GM18951 (cell line): ENCODE results near the gene KREMEN1.

Experiments
- POLR2A ChIP-seq: IDR thresholded peaks from 4 replicates; pipeline ENCODE4 v1.6.1; 2011; ENCODE audit warnings: mild to moderate bottlenecking; ENCODE audit not compliant: insufficient read length, insufficient read depth; ENCODE audit errors: extremely low read depth
- in situ Hi-C: fragments of 300-500 bp; cut with MboI; formaldehyde crosslinking; loops from one replicate; pipeline ENCODE4 v1.12.0; 2022; ENCODE audit warnings: low sequenced_read_pairs, mixed read lengths, inconsistent platforms; ENCODE audit not compliant: unreplicated experiment

Gene KREMEN1

DNA sequence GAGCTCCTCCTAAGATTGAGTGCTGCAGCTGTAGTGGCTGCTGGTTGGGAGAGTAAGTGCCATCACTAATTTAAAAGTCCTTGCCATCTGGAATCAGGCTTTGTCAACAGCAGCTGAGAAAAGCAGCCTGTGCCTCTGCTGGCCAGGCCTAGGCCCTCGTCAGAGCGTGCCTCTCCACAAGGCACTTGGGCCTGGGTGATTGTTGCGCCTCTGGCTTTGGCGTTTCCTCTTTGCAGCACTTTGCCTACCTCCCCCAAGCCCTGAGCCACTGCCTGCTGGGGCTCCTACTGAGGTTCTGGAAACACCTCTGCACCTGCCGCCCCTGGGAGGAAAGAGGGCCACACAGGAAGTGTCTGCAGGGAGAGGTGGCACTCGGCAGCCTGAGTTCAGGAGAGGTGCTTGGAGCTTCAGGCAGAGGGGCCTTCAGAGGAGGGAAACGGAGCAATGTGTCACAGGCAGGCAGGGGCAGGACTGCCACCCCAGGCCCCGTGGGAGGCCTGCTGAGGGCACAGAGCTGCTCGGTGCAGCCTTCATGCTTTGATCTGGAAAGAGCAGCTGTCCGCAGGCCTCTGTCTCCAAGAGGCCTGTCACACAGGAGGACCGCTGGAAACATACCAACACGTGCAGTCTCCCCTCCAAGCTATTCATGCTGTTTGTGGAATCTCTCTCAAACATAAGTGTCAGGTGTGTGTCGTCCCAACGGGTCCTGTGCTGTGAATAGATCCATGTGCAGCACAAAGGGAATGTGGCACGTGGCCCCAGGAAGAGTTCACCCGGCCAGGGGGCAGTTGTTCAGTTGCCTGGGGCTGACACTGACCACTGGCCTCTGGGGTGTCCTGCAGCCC lies 71.3 kb downstream of the KREMEN1 start:
- TF ChIP-seq POLR2A = no peak
- in situ Hi-C loops = no loop called here

DNA sequence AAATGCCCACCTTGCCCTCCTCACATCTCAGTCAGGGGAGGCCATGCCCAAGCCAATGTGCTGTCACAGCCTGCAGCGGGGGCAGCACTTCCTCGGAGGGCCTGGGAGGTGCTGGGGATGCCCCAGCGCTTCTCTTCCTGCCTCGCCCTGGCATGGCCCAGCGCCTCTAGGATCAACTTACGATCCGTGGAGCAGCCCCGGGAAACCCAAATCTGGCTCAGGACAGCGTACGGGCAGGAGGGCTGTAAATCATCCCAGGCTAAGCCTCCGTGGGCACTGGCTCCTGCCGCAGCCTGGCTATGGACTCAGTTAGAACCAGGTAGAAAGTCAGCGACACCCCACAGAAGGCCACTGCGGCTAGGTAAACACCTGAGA lies 71.9 kb downstream of the KREMEN1 start:
- TF ChIP-seq POLR2A = no peak
- in situ Hi-C loops = no loop called here

DNA sequence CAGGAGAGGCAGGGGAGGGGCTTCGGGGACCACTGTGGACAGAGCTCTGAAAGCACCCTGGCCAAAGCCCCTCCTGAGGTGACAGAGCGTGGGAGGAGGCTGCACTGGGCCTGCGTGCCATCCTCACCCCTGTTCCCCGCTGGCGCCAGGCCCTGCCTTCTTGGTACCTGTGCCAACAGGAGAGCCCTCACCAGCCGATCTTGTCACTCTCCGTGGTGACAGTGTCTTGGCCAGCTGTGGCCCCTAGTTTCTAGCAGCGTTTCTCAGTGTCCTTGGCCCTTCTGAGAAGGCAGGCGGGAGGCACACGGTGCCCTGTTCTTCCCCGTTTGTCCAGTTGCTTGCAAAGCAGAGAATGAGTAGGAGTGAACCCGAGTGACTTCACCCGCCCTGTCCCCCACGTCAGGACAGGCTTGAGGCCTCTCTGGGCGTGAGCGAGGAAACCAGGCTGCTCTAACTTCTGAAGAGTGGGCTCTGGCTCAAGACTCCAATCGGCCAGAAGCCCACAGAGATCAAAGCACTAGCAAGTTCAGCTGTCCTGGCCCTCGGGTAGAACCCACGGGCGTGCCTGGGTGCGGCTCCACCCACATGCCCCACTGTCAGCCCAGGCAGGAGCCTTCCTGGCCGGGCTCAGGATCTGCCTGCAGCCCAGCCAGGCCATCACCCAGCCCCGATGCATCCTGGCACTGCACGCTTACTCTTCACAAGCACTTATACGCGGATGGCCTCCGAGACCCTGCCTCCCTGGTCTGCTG lies 72.7 kb downstream of the KREMEN1 start:
- TF ChIP-seq POLR2A = no peak
- in situ Hi-C loops = no loop called here

DNA sequence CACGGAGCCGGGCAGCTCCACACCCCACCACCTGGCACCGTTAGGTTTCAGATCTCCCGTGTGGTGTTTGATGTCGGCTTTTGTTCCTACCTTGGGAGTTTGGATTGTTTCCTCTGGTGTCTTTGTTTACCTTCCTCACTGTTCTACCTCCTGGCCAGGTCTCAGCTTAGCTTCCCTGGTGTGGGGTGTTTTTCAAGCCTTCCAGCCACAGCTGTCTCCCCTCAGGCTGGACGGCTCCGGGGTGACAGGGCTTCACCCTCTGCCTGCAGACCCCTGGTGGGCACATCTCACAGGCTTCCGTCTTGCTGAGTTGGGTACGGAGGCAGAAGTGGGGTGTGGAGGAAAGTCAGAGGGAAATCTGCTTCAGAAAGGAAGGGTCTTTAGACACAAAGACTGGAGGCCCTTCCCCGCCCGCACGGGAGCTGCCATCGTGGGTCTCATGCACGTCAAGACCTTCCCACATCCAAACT lies 73.3 kb downstream of the KREMEN1 start:
- in situ Hi-C loops = no loop called here
- no peak for TF ChIP-seq POLR2A

DNA sequence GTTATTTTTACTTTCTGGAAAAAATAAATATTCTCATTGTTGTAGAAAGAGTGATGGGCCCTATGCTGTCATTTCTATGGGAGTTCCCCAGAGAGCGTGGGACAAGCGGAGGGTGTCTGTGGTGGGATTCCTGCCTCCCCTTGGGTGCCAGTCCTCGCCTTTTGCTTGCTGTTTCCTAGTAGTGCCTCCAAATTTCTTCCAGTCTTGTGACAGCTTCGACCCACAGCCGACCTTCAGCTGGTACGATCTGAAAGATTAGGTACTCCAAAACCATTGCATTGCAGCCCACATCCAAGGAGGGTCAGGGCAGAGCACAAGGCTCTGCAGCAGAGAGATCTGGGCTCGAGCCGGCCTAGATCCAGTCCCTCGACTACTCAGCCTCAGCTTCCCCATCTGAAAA lies 73.9 kb downstream of the KREMEN1 start:
- TF ChIP-seq POLR2A = no peak
- in situ Hi-C loops = no loop called here

DNA sequence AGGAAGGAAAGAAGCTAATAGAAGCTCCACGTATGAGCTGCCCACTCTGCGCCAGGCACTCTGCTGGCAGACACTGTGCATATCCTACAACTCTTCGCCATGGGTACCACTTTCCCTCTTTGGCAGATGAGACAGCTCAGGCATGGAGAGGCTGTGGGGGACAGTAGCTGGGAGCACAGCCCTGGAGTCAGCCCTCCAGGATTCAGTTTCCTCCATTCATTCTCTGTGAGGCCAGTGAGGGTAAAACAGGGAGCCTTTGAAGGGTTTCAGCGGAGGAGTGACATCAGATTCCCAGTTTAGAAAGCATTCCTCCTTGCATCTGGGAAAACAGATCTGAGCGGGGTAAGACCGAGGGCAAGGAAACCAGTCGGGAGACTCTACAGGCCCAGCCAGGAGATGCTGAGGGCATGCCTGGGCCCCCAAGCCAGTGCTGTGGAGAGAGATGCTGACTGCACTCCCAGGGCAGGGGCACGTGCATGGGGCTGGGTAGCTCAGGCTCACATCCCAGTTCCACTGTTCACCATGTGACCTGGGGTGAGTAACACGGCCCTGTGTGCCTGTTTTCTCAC lies 74.6 kb downstream of the KREMEN1 start:
- TF ChIP-seq POLR2A = no peak
- in situ Hi-C loops = no loop called here

DNA sequence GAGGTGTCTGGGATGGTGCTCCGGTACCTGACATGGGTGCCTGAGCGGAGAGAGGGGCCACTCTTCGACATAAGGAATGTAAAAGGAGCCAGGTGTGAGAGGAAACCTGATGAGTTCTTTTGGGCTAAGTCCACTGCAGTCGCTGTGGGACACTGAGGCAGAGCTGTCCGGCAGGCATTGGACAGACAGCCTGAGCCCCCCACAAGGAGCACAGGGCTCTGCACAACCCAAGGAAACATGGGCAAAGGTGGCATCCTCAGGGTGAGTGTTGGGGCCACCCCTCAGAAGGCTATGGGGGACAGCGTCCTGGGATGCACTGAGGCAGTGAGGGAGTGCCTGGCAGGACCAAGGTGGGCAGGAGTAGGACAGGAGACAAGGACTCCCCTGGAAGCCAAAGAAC lies 75.2 kb downstream of the KREMEN1 start:
- TF ChIP-seq POLR2A = no peak
- in situ Hi-C loops = no loop called here

DNA sequence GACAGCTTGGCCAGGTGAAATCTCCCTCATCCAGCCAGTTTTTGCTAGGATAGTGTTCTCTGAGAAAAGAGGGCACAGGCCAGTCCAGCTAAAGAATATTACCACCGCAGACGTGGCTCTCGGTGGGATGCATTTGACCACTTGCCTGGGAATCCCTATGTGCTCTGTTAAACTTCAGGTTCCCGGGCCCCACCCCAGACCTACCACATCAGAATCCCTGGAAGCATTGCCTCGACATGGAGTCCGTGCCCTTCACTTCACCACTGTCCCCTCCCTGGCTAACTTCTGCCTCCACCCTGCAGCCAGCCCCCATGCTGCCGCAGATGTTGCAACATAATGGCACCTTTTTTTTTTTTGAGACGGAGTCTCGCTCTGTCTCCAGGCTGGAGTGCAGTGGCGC lies 76.0 kb downstream of the KREMEN1 start:
- TF ChIP-seq POLR2A = no peak
- in situ Hi-C loops = no loop called here

DNA sequence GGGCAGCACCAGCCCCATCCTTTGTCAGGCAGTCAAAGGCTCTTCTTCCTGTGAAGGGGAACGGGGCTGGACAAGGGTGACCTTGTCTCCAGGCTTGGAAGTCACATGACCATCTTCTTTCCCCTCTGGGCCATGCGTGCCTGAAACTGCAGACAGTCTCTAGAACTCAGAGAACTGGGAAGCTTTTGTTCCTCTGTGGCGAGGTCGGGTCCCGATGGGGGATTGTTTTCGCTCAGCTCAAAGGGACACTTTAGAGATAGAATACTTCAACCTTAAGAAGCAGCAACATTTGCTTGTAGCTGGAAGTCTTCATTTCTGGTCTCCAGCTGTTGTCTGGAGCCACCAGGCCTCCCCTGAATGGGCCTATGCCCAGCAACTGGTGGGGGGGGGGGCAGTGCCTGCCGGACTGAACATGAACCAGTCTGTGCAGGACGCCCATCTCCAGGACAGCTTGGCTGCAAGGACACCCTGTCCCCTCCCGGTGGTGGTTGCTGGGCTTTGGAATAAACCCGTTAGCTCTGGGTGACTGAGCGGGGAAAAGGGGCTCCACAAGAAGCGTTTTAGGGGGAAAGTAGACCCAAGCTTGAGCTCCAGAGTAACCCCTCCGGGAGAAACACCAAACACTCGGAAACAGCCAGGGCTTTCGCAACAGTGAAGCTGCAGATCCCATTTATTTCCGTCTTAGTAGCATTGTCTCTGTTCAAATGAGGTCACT lies 77.2 kb downstream of the KREMEN1 start:
- TF ChIP-seq POLR2A = no peak
- in situ Hi-C loops = no loop called here

DNA sequence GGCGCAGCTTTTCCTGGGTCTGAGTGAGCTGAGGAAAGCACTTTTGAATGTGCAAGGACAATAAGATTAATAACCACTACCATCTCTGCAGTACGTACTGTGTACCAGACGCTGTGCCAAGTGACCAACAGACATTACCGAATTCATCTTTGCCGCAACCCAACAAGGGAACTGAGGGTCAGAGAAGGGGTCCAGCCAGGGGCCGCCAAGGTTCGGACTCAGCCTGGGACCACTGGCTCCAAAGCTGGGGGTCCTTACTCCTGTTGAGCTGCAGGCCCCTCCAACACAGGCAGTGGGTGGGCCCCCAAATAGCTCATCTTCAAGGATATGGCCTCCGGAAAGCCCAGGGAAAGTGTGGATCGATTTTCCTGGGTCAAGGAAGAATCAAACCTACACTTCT lies 77.9 kb downstream of the KREMEN1 start:
- in situ Hi-C loops = no loop called here

DNA sequence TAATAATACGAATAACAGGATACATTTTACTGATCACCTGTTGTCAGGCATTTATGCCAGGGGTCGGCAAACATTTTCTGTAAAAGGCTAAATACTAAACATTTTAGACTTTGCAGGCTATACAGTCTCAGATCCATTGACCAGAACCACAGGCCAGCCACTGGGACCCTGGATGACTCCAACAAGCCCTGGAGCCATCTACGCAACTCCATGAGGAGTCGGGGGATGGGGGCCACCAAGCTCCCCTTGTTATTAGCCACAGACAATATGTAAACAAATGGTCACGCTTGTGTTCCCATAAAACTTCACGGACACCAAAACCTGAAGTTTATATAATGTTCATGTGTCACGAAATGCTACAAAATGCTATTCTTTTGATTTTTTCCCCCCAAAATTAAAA lies 78.5 kb downstream of the KREMEN1 start:
- in situ Hi-C loops = no loop called here
- no peak for TF ChIP-seq POLR2A

More for the DNA sequence above, 77.9 kb downstream of the KREMEN1 start:
- no peak for TF ChIP-seq POLR2A

DNA sequence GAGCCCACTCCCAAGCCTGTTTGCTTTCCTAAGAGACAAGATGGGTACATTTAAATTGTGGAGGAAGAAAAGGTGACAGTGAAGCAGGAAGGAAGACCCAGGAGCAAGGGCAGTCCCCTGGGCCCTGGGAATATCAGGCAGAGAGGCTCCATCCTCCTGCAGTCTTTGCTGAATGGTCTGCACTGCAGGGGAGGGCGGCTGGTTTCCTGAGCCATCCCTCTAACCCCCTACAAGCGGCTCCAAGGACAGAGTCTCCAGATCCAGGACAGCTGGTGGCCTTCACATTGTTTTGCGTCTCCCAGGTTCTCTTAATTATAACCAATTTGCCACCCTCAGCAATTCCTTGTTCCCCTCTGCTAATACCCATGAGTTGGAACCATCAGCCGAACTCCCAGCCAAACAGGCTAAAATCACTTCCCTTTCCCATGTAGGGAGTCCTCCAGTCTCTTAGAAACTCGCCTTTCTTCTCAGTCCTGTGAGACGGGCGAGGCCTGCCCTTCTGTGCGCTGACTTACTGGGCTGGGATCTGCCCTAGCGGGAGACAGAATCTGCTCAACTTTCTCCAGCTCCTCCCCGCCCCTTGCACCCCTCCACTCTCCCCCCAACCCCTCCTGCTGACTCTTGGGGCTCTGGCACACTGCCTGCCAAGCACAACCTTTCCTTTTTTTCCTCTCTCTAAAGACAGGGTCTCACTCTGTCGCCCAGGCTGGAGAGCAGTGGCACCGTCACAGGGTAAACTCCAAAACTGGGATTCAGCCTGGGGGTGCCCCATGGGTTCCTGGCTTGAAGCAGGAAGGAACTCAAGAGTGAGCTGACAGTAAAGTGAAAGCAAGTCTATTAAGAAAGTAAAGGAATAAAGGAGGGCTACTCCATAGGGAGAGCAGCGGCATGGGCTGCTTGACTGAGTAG lies 79.5 kb downstream of the KREMEN1 start:
- in situ Hi-C loops = no loop called here
- TF ChIP-seq POLR2A = no peak
